GM19397 (cell line): ENCODE measurements around the gene PLXNB1.
A peak's percentile ranks its signal among the peaks of the same experiment; 100 is the strongest.
"Not testable (repeated sequence)": the region's sequence is repeated elsewhere in the genome, so short reads cannot be mapped to it uniquely, and the experiment has no call there.

Source experiments
- ATAC-seq: cut with Tn5 transposase; IDR thresholded peaks from one replicate; pipeline ENCODE4 v1.9.1; 2021; ENCODE audit warnings: mild to moderate bottlenecking, moderate library complexity; ENCODE audit not compliant: unreplicated experiment

Gene PLXNB1

DNA sequence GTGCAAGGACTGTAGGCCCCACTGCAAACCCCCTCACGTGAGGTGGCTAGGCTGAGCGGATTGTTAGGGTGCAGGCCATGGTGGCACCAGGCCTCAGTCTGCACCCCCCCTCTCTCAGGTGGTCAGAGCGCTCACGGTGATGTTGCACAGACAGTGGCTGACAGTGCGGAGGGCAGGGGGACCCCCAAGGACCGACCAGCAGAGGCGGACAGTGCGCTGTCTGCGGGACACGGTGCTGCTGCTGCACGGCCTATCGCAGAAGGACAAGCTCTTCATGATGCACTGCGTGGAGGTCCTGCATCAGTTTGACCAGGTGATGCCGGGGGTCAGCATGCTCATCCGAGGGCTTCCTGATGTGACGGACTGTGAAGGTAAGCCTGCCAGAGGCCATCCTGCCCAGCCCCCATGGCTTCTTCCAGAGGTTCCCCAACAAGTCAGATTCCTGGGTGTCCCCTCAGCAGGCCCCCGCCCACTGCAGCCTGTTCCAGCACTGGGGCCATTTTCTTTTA is 34.9 kb upstream of the PLXNB1 start:
- ATAC-seq: no peak

DNA sequence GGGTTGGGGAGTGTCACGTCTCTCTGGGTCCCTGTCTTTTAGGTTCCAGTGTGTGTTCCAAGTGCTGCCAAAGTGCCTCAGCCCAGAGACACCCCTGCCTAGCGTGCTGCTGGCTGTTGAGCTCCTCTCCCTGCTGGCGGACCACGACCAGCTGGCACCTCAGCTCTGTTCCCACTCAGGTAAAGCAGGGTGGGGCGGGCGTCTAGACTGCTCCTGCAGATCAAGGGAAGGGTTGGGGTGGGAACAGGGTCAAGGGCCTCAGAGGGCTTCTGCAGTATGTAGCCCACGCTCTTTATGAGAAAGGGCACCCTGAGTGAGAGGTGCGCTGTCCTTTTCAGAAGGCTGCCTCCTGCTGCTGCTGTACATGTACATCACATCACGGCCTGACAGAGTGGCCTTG is 33.8 kb upstream of the PLXNB1 start:
- no peak for ATAC-seq

DNA sequence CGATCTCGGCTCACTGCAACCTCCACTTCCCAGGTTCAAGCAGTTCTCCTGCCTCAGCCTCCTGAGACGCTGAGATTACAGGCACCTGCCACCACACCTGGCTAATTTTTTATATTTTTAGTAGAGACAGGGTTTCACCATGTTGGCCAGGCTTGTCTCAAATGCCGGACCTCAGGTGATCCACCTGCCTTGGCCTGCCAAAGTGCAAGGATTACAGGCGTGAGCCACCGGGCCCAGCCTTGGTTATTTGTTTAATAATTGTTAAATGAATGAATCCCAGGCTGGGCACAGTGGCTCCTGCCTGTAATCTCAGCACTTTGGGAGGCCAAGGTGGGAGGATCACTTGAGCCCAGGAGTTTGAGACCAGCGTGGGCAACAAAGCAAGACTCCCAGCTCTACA is 31.9 kb upstream of the PLXNB1 start:
- not testable (repeated sequence) for ATAC-seq

DNA sequence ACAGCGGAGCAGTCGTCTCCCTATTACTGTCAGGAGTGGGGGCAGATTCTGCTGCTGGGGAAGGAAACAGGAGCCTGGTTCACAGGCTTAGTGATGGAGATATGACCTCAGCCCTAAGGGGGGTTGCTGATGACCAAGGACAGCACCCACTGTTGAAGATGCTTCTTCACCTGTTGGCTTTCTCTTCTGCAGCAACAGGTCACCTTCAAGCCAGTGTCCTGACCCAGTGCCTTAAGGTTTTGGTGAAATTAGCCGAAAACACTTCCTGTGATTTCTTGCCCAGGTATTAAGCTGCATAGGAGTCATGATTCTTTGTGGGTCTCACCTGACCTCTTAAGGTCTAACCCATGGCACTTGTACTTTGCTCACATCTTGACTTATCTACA is 30.6 kb upstream of the PLXNB1 start:
- ATAC-seq: no peak

DNA sequence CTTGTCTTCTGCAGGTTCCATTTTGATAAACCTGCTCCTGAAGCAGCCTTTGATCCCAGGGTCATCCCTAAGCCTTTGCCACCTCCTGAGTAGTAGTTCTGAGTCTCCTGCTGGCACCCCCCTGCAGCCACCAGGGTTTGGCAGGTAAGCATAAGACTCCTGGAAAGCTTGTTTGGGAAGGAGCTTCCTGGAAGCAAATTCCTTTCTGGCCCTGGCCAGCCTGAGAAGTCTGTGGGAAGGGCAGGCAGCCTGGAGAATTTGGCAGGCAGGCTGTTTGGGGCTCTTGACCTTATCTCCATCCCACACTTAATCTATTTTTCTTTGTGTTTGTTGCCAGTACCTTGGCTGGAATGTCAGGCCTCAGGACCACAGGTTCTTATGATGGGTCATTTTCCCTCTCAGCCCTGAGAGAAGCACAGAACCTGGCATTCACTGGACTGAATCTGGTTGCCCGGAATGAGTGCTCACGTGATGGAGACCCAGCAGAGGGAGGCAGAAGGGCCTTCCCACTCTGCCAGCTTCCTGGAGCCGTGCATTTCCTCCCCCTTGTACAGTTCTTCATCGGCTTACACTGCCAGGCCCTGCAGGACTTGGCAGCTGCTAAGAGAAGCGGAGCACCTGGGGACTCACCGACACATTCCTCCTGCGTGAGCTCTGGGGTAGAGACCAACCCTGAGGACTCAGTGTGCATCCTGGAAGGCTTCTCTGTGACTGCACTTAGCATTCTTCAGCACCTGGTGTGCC is 30.1 kb upstream of the PLXNB1 start:
- ATAC-seq: no peak

DNA sequence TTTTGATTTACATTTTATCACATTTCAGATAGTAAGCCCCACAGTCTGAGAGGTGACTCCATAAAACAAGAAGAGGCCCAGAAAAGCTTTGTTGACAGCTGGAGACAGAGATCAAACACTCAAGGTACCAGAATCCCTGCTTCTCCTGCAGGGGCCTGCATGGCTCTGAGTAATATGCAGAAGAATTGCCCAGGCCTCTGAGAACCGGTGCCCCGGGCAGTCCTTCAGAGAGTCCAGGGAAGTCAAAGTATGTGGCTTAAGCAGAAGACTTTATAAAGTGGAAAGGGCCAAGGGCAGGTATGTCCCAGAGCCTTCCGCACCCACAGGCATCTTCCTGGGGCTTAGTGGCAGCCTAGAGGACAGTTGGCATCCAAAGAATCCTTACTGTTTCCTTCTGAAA is 29.4 kb upstream of the PLXNB1 start:
- ATAC-seq: no peak

DNA sequence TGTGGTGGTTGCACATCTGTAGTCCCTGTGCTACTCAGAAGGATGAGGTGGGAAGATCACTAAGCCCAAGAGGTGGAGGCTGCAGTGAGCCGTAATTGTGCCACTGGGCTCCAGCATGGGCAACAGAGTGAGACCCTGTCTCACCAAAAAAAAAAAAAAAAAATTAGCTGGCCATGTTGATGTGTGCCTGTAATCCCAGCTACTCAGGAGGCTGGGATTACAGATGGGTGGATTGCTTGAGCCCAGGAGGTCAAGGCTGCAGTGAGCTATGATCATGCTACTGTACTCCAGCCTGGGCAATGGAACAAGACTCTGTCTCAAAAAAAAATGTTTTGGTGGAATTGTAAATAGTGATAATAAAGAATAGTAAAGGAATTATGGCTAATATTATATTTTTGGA is 26.6 kb upstream of the PLXNB1 start:
- no peak for ATAC-seq

DNA sequence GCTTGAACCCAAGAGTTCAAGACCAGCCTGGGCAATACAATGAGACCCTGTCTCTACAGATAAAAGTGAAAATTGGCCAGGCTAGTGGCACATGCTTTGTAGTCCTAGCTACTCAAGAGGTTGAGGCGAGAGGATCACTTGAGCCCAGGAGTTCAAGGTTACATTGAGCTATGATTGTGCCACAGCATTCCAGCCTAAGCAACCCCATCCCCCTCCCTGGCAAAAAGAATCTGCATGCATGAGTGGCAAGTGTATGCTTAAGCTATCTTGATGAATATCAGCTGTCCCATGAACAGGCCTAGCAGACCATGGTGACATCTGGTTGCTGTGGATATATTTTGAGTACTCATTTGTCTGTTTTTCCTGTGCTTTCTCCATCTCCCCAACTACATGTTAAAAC is 21.4 kb upstream of the PLXNB1 start:
- no peak for ATAC-seq

DNA sequence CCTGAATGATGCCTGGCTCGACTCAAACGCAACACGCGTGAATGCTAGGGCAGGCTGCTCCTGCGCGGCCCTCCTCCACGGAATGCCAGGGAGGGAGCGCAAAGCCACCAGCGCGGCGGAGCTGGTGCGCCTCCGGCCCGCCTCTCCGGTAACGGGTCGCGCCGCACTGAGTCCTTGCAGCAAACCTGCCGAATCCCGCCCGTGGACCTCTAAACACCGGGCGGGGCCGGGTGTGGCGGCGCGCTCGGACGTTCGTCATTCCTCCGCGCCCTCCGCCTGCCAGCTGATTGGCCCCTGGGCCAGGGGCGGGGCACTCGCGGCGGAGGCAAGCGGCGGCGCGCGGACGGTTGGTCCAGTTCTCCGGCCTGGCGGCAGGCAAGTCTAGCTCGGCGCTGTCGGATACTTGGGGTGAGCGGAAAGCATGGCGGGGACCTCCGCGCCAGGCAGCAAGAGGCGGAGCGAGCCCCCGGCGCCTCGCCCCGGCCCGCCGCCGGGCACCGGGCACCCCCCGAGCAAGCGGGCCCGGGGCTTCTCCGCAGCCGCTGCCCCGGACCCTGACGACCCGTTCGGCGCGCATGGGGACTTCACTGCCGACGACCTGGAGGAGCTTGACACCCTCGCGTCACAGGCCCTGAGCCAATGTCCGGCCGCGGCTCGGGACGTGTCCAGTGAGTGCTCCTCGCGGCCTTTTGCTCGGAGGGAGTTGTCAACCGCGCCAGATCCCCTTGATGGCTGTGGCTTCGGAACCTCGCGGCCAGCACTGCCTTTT is 16.7 kb upstream of the PLXNB1 start, which contains the start of gene ATRIP:
ATRIP (plus strand) TSS at position 313 of the 769 bp plus-strand sequence; CDS start at position 422, 109 bp downstream.
- peak; percentile 91 for ATAC-seq

DNA sequence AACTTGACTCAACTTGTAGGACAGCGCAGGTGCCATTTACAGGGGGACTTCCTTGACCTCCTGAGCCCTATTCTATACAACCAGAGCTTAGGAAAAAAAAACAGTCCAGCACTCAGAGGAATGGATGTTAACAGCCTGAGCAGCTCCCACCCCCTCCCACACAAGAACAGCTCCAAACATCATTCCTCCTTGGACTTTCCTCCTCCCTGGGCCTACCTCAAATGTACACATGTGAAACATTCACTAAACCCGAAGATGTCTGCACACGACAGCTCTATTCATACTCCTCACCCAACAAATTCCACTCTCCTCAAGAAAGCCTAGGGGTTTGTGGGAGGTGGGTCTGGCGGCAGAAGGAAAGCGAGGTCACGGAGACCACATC is 16.1 kb upstream of the PLXNB1 start:
- no peak for ATAC-seq

DNA sequence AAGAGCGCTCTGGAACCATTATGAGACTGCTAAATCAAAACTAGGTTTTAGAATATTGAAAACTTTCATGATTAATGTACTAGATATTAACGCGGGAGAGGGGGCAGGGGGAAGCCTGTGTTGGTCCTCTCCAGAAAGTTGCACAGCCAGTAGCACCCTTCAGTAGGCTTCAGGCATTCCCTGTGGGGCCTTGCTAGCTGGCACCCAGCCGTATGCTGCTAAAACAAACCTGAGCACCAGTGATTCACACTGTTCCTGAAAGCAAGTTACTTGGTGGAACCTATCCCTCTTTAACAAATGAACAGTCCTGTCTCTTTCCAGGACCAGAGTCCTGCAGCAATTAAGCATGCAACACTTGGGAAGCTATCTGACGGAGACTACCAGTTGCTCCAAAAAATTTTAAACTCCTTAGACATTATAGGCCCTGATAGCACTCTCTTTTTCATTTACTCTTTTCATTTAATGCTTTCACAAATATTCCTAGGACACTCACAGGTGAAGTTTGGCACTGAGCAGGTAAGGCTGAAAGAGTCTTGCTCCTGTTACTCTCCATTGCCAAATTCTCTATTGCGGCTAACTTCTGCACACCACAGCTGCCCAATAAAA is 15.5 kb upstream of the PLXNB1 start:
- ATAC-seq: no peak

DNA sequence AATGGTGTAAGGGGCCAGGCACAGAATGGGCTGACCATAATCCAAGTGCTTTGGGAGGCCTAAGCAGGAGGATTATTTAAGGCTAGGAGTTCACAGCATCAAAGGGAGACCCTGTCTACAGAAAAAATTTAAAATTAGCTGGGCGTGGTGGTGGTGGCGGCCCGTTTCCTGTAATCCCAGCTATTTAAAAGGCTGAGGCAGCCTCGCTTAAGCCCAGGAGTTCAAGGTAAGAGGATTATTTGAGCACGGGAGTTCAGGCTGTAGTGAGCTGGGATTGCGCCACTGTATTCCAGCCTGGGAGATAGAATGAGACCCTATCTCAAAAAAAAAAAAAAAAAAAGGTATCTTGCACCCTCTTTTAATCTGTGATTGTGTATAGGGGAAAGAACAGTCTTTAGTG is 12.1 kb upstream of the PLXNB1 start:
- ATAC-seq: no peak

DNA sequence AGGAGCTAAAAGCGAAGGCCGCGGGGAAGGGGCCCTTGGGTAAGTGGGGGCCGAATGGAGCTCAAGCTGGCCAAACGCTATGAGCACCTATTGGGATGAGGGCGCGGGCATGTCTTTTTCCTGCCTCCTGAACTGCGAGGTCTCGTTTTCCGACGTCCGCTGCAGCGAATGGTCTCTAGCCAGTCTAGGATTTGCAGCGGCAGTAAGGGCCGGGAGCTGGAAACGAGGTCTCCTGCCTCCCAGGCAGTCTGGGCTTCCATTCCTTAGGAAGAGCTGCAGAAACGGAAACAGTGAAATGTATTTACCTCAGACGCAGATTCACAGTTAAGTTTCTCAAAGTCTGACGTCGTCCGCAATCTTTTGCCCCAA is 10.7 kb upstream of the PLXNB1 start:
- ATAC-seq: no peak

DNA sequence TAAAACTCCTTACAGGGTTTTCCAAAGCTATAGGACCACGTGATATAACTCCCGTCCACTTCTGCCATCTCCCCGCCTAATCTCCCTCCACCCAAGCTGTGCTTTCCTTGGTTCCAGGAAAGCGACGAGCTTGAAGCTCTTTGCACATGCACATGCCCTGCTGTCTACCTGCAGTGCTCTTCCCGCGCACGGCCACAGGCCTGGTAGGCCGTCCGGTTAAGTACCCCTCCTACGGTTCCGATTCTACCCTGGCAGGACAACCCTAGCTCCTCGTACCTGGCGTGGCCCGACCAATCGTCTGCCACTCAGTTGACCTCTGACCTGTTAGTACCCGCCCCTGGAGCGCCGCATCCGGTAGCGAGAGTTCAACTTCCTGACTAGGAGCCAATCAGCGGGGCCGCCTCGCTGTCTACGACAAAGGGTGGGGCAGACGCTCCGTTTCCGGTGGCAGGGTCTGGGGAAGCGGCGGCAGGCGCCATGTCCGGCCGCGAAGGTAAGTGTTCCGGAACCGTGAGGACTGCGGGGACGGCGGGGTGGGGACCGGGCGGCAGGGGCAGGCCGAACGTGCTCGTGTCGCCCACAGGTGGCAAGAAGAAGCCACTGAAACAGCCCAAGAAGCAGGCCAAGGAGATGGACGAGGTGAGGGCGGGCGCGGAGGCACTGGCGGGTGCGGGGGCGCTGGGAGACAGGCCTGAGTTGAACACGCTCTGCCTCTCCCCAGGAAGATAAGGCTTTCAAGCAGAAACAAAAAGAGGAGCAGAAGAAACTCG is 10.1 kb upstream of the PLXNB1 start, which contains the start of the genes CCDC51 and TMA7:
CCDC51 (minus strand) TSS at position 300 of the 770 bp plus-strand sequence. CDS start 4,991 bp downstream, outside the sequence.
TMA7 (plus strand) TSS at position 438 of the 770 bp plus-strand sequence; CDS start at position 478, 40 bp downstream.
- peak; percentile 97 for ATAC-seq

DNA sequence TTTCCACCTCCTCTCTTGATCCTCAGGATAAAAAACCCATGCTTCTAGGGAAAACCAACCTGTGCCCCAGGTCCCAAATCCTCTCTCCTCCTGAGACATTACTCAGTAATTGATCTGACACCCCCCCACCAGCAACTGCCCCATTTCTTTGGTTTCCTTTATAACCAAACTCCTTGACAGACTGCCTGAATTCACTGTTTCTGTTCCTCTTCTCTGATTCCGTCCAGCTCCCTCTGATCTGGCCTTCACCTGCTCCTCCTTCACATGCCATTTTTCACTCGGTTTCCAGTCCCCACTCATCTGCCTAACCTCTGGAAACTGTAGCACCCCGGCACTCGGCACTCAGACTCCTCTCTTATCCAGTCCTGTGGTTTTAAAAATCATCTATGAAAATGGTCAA is 7.9 kb upstream of the PLXNB1 start:
- ATAC-seq: no peak

DNA sequence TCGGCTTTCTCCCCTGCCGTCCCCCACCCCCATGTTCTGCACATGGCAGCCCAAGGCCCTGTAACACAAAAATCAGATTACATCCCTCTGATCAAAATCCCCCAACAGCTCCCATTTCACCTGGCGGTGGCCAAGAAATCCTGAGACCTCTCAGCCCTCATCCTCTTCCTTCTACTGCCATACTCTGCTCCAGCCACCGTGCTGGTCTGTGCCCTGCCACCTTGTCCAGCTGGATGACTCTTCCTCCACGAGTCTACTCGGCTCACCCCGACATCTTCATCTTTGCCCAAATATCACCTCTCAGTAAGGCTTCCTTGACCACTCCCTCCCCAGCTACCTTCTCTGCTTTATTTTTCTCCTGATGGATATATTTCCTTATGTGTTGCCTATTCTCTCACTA is 7.0 kb upstream of the PLXNB1 start:
- ATAC-seq: no peak

DNA sequence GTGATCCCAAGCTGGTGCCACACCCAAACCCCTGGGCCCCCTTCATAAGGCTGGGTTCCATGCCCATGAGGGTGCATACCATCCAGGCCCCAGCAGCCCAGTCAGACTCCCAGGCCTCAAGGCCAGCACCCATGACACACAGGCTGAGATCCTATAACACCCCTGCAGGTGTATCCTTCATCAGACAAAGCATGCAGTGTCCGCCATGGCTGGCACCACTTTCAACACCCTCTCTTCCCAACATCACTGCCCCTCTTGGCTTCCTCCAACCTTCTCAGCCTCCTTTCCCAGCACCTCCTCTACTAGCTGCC is 6.5 kb upstream of the PLXNB1 start:
- ATAC-seq: no peak

DNA sequence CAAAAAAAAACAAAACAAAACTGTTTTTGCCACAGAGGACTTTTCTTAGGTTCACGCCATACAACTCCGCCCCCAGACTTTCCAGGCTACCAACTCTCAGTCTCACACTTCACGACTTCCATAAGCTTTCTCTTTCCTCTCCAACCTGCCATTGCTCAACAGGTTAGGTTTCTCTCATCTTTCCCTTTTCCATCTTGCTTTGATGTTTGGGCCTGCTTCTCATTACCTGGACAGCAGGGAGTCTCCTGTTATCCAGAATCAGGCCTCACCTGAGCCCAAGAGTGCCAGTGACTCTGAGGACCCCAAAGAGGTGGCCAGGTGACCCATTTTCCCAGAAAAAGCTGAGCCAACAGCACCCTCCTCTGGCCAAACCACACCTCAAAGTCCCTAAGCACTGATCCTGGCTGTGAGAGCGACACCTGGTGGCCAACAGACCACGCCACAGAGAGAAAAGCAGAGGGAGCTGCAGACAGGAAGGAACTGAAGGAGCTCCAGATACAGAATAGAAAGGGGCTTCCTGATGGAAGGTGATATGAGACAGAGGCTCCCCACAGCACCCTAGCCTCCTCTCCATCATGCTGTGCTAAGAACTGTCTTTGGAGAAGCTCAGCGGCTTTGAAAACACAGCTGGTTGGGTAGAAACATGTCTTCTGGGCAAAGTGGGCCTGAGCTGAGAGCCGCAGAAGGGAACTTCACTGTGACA is 6.0 kb upstream of the PLXNB1 start:
- no peak for ATAC-seq

DNA sequence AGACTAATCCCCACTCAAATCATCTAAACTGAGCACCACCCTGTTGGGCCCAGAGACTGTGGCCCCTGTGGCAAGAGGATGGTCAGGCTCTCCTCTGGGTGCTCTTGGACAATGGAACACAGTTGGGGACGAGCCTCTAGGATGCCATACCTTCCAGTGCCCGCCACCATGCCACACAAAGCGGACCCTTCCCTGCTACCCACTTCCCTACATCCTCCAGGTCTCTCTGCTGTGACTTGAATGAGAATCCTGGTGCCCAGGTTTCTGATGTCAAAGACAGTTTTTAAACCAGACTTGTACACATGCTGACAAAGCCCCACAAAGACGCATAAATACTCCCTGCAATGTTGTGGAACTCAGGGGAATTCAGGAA is 5.3 kb upstream of the PLXNB1 start:
- ATAC-seq: no peak

DNA sequence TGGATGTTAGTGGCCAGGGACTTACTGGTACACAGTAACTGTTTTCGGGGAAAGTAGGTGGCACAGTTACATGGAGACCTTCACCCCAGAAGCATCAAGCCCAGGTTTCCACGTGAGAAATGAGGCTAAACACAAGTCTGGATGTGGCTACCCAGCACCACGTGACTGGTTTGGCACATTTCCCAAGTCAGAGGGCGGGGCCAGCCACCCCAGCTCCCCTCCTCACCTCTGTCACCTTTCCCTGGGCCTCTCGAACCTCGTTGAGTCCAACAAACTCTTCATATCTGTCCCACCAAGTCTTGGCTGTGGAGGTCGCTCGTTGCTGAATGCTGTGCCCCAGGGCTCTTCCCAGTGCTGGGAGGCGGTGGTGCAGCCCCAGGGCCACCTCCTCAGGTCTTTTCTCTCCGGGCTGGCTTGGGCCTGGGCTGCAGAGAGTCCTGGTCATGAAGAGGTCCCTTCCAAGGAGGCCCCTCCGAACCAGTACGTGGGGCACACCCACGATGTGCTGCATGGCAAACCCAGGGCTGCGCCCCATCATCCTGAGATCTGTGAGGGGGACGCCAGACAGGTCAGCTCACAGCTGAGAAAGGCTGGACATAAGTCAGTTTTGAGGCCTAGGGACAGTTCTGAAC is 4.8 kb upstream of the PLXNB1 start:
- no peak for ATAC-seq
